Parathyroid adenoma (tissue), 2 donors: ENCODE results near the gene DBNDD1.

Experiments used
- H2AFZ ChIP-seq: fragments of 300-600 bp; sonication (generic); one replicate; pipeline ENCODE4 v1.7.0; 2017; ENCODE audit warnings: antibody characterized with exemption, mild to moderate bottlenecking
- H3K27ac ChIP-seq: fragments of 300-600 bp; sonication (generic); one replicate; pipeline ENCODE4 v1.7.0; 2017
- H3K27me3 ChIP-seq: fragments of 300-600 bp; sonication (generic); one replicate; pipeline ENCODE4 v1.7.0; 2017; ENCODE audit warnings: low read length; ENCODE audit not compliant: control insufficient read depth, insufficient read depth
- H3K36me3 ChIP-seq: fragments of 300-600 bp; sonication (generic); one replicate; pipeline ENCODE4 v1.7.0; 2017; ENCODE audit warnings: low read length; ENCODE audit not compliant: control insufficient read depth, insufficient read depth
- H3K4me1 ChIP-seq: fragments of 300-600 bp; sonication (generic); one replicate; pipeline ENCODE4 v1.7.0; 2017; ENCODE audit warnings: control low read depth
- H3K4me2 ChIP-seq: fragments of 300-600 bp; sonication (generic); one replicate; pipeline ENCODE4 v1.7.0; 2017; ENCODE audit warnings: low read length
- H3K4me3 ChIP-seq: fragments of 300-600 bp; sonication (generic); one replicate; pipeline ENCODE4 v1.7.0; 2017; ENCODE audit warnings: low read depth, low read length
- H3K79me2 ChIP-seq: fragments of 300-600 bp; sonication (generic); one replicate; pipeline ENCODE4 v1.7.0; 2017; ENCODE audit warnings: control low read depth
- H3K9ac ChIP-seq: fragments of 300-600 bp; sonication (generic); one replicate; pipeline ENCODE4 v1.7.0; 2017; ENCODE audit warnings: mild to moderate bottlenecking
- H3K9me3 ChIP-seq: fragments of 300-600 bp; sonication (generic); one replicate; pipeline ENCODE4 v1.7.0; 2017; ENCODE audit warnings: low read length; ENCODE audit not compliant: control insufficient read depth
- TF ChIP-seq, protein P1 (sequence below): fragments of 300-600 bp; sonication (generic); IDR thresholded peaks from one replicate; pipeline ENCODE4 v1.7.0; 2017; ENCODE audit warnings: antibody characterized with exemption, mild to moderate bottlenecking
- donor health status: primary hyperparathyroidism.

The DBNDD1 gene

GRCh38 chr16:90054554-90054953, 35.3 kb upstream of the DBNDD1 start:
- Histone ChIP-seq H3K4me1 (no peaks in the 10 kb centered on the region), H3K27ac (no peak overlapping the region), H3K9me3 (no peaks in the 10 kb centered on the region), H3K79me2 (no peaks in the 10 kb centered on the region), H3K36me3 (no peaks in the 10 kb centered on the region), H2AFZ (no peak overlapping the region), H3K4me2 (no peak overlapping the region), H3K4me3 (no peak overlapping the region), H3K27me3 (no peaks in the 10 kb centered on the region), H3K9ac (no peak overlapping the region)
- TF ChIP-seq, protein P1, sequence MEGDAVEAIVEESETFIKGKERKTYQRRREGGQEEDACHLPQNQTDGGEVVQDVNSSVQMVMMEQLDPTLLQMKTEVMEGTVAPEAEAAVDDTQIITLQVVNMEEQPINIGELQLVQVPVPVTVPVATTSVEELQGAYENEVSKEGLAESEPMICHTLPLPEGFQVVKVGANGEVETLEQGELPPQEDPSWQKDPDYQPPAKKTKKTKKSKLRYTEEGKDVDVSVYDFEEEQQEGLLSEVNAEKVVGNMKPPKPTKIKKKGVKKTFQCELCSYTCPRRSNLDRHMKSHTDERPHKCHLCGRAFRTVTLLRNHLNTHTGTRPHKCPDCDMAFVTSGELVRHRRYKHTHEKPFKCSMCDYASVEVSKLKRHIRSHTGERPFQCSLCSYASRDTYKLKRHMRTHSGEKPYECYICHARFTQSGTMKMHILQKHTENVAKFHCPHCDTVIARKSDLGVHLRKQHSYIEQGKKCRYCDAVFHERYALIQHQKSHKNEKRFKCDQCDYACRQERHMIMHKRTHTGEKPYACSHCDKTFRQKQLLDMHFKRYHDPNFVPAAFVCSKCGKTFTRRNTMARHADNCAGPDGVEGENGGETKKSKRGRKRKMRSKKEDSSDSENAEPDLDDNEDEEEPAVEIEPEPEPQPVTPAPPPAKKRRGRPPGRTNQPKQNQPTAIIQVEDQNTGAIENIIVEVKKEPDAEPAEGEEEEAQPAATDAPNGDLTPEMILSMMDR: no peak

DNA sequence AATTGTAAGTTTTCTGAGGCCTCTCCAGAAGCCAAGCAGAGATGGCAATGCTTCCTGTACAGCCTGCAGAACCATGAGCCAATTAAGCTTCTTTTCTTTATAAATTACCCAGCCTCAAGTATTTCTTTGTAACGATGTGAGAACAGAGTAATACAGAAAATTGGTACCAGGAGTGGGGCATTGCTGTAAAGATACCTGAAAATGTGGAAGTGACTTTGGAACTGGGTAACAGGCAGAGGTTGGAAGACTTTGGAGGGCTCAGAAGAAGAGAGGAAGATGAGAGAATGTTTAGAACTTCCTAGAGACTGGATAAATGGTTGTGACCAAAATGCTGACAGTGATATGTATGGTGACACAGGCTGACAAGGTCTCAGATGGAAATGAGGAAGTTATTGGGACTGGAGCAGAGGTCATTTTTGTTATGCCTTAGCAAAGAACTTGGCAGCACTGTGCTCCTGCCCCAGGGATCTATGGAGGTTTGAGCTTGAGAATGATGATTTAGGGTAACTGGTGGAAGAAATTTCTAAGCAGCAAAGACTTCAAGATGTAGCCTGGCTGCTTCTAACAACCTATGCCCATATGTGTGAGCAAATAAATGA, 34.7 kb upstream of the DBNDD1 start:
- no peak overlapping the region for H3K9ac ChIP-seq
- H3K4me2 ChIP-seq: no peak overlapping the region
- H3K79me2 ChIP-seq: no peaks in the 10 kb centered on the region
- no peak overlapping the region for H3K4me3 ChIP-seq
- H3K36me3 ChIP-seq: no peaks in the 10 kb centered on the region
- H3K27me3 ChIP-seq: no peaks in the 10 kb centered on the region
- H2AFZ ChIP-seq: no peak overlapping the region
- H3K27ac ChIP-seq: no peak overlapping the region
- H3K9me3 ChIP-seq: no peaks in the 10 kb centered on the region
- TF ChIP-seq, protein P1: no peak
- H3K4me1 ChIP-seq: no peaks in the 10 kb centered on the region

GRCh38 chr16:90050969-90051368, 31.7 kb upstream of the DBNDD1 start:
- TF ChIP-seq, protein P1: no peak

GRCh38 chr16:90048737-90049330, 29.6 kb upstream of the DBNDD1 start:
- TF ChIP-seq, protein P1: no peak
- Histone ChIP-seq H3K36me3 (no peaks in the 10 kb centered on the region), H3K27ac (no peak overlapping the region), H2AFZ (no peak overlapping the region), H3K79me2 (no peaks in the 10 kb centered on the region), H3K9me3 (no peaks in the 10 kb centered on the region), H3K9ac (no peak overlapping the region), H3K4me1 (peaks cover 10% of the 10 kb centered on the region), H3K27me3 (no peaks in the 10 kb centered on the region), H3K4me2 (no peak overlapping the region), H3K4me3 (no peak overlapping the region)

More at GRCh38 chr16:90050969-90051368, 31.7 kb upstream of the DBNDD1 start:
- peaks cover 10% of the 10 kb centered on the region for H3K4me1 ChIP-seq
- no peaks in the 10 kb centered on the region for H3K27me3 ChIP-seq
- no peak overlapping the region for H3K4me3 ChIP-seq
- H3K4me2 ChIP-seq: no peak overlapping the region
- no peaks in the 10 kb centered on the region for H3K79me2 ChIP-seq
- no peaks in the 10 kb centered on the region for H3K9me3 ChIP-seq
- H3K9ac ChIP-seq: no peak overlapping the region
- H2AFZ ChIP-seq: no peak overlapping the region
- H3K36me3 ChIP-seq: no peaks in the 10 kb centered on the region
- H3K27ac ChIP-seq: no peak overlapping the region

DNA sequence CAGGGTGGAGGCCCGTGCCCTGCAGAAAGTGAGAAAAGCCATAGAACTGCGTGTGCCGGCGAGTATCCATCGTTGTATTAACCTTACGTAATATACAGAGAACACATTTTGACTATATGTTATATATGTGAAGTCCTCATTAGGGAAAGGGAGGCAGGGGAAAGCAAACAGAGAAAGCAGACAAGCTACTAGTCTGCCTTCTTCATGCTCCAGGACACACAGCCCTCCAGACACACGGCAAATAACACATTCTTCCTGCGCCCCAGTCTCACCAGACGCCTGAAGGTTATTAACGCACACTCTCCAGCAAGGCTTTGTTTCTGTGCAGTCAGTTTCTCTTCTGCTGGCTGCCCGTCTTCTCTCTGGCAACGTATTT, 29.1 kb upstream of the DBNDD1 start:
- no peaks in the 10 kb centered on the region for H3K36me3 ChIP-seq
- no peak overlapping the region for H2AFZ ChIP-seq
- H3K9ac ChIP-seq: no peak overlapping the region
- peaks cover 10% of the 10 kb centered on the region for H3K4me1 ChIP-seq
- TF ChIP-seq, protein P1: no peak
- H3K27ac ChIP-seq: no peak overlapping the region
- no peaks in the 10 kb centered on the region for H3K9me3 ChIP-seq
- no peaks in the 10 kb centered on the region for H3K27me3 ChIP-seq
- H3K4me2 ChIP-seq: no peak overlapping the region
- H3K4me3 ChIP-seq: no peak overlapping the region
- H3K79me2 ChIP-seq: no peaks in the 10 kb centered on the region
